ENCODE measurements around the gene SLC17A7. TPM values are rescaled to one million over a fixed set of nuclear protein-coding genes. Genes with fewer than 3 reads are reported as not detected.

Gene SLC17A7
- total RNA-seq, 1 experiment from 2014 or later: 1.8 TPM

- Histone ChIP-seq H3K36me3 (ENCODE audit: control insufficient read depth in 1 of 2, insufficient read depth in 2 of 2, low read length in 2 of 2) (no peaks in the 10 kb centered on the region; a peak in 1 of 4 replicates), H3K27me3 (ENCODE audit: insufficient read depth, low read length) (no peaks in the 10 kb centered on the region), H3K4me3 (replicated peaks in 1 of 2; ENCODE audit: low read depth in 1 of 2, low read length in 2 of 2) (no peak overlapping the region), H3K9me3 (ENCODE audit: control insufficient read depth in 1 of 2, insufficient read depth in 1 of 2, low read depth in 1 of 2, low read length in 2 of 2) (no peaks in the 10 kb centered on the region), H4K20me1 (ENCODE audit: insufficient read depth) (no peaks in the 10 kb centered on the region), H3K4me1 (ENCODE audit: control insufficient read depth in 1 of 2, insufficient read depth in 2 of 2, low read length in 2 of 2) (peaks cover 31 to 55% of the 10 kb centered on the region in 2 experiments), H2AFZ (ENCODE audit: low read depth, low read length, poor library complexity, severe bottlenecking) (no peak overlapping the region), H3K4me2 (ENCODE audit: low read length) (peak overlapping the region; percentile 68; the same call in 1 of the 2 replicates), H3K79me2 (ENCODE audit: insufficient read depth, low read length) (no peaks in the 10 kb centered on the region), H3K9ac (ENCODE audit: low read length) (0 out of 2 replicates have a peak overlapping the region, but pooled peaks have one; percentile 13), H3K9me2 (ENCODE audit: insufficient read depth) (no peaks in the 10 kb centered on the region), H3K27ac (ENCODE audit: low read depth, low read length) (no peak overlapping the region)
- BruUV-seq (replicated peaks): no TSS peak
- DNase-seq (ENCODE audit: low read depth, low spot score): no peak
- intact Hi-C loops (cut with micrococcal nuclease): no loop called here
- POLR2A ChIA-PET: interaction anchor here (1.0 to 2.5 kb wide), 5 partner anchors 18 to 24 kb away, joined by 5 to 7 read pairs (median 5); partner anchors contain the start of genes ALDH16A1, PIH1D1 and RPS11
- no peak for ATAC-seq
- CTCF ChIA-PET: interaction anchor here (0.7 to 1.3 kb wide), 6 partner anchors 14 to 95 kb away, joined by 3 to 9 read pairs (median 4); partner anchors contain the start of genes ALDH16A1 and PIH1D1
- TF ChIP-seq SIN3A (IDR thresholded peaks at IDR 0.05; ENCODE audit: low read depth): no peak
- no peak for TF ChIP-seq CTCF (IDR thresholded peaks at IDR 0.05 in 2 of 3, conservative IDR thresholded peaks at IDR 0.05 in 1 of 3; ENCODE audit: borderline replicate concordance in 1 of 3, insufficient read depth in 1 of 3, low read depth in 2 of 3, low read length in 2 of 3)
- TF ChIP-seq ZFX (IDR thresholded peaks at IDR 0.05): no peak
- RAD21 ChIA-PET (ENCODE audit: low non-redundant PET in 1 of 2, low total read pairs in 2 of 2, uncharacterized antibody in 2 of 2, unreplicated experiment in 2 of 2): interaction anchor here (0.6 to 1.0 kb wide), 3 partner anchors 24 to 79 kb away, joined by 3 to 4 read pairs (median 3); partner anchors contain the start of gene PIH1D1 (in 1 of the 2)
These were observed 34.0 kb upstream of the SLC17A7 start for GRCh38 chr19:49475191-49475917.

- H3K27me3 ChIP-seq (ENCODE audit: insufficient read depth, low read length): no peaks in the 10 kb centered on the region
- H2AFZ ChIP-seq (ENCODE audit: low read depth, low read length, poor library complexity, severe bottlenecking): peak overlapping the region; percentile 71
- no peaks in the 10 kb centered on the region for H4K20me1 ChIP-seq (ENCODE audit: insufficient read depth)
- no peaks in the 10 kb centered on the region for H3K9me3 ChIP-seq (ENCODE audit: control insufficient read depth in 1 of 2, insufficient read depth in 1 of 2, low read depth in 1 of 2, low read length in 2 of 2)
- H3K4me2 ChIP-seq (ENCODE audit: low read length): peak overlapping the region; percentile 99
- DNase-seq (ENCODE audit: low read depth, low spot score) (no peak), ATAC-seq (no peak)
- CTCF ChIA-PET: interaction anchor here (2.1 kb wide), 1 partner anchor 96 kb away, joined by 8 read pairs; no protein-coding TSS in a partner anchor
- peak overlapping the region; percentile 54 to 71 for H3K4me3 ChIP-seq (replicated peaks in 1 of 2; ENCODE audit: low read depth in 1 of 2, low read length in 2 of 2)
- BruUV-seq (replicated peaks): no TSS peak
- TF ChIP-seq EZH2phosphoT487 (IDR thresholded peaks at IDR 0.05; ENCODE audit: borderline replicate concordance) (no peak), FOSL1 (IDR thresholded peaks at IDR 0.05; ENCODE audit: low read depth) (no peak), CTCF (IDR thresholded peaks at IDR 0.05 in 2 of 3, conservative IDR thresholded peaks at IDR 0.05 in 1 of 3; ENCODE audit: borderline replicate concordance in 1 of 3, insufficient read depth in 1 of 3, low read depth in 2 of 3, low read length in 2 of 3) (no peak), JUND (IDR thresholded peaks at IDR 0.05) (no peak), SP1 (IDR thresholded peaks at IDR 0.05; ENCODE audit: low read depth) (no peak)
- H3K9ac ChIP-seq (ENCODE audit: low read length): peak overlapping the region; percentile 72; the same call in 1 of the 2 replicates
- POLR2A ChIA-PET: interaction anchor here (2.5 kb wide), 1 partner anchor 21 kb away, joined by 7 read pairs; the partner anchor contains the start of gene RPS11
- RAD21 ChIA-PET (ENCODE audit: low non-redundant PET in 1 of 2, low total read pairs in 2 of 2, uncharacterized antibody in 2 of 2, unreplicated experiment in 2 of 2): interaction anchor here in 1 of 2 experiments (0.7 kb wide), 1 partner anchor 49 kb away, joined by 4 read pairs; no protein-coding TSS in a partner anchor
- no peaks in the 10 kb centered on the region for H3K9me2 ChIP-seq (ENCODE audit: insufficient read depth)
- no peaks in the 10 kb centered on the region; a peak in 1 of 4 replicates for H3K36me3 ChIP-seq (ENCODE audit: control insufficient read depth in 1 of 2, insufficient read depth in 2 of 2, low read length in 2 of 2)
- peaks cover 31 to 55% of the 10 kb centered on the region in 2 experiments for H3K4me1 ChIP-seq (ENCODE audit: control insufficient read depth in 1 of 2, insufficient read depth in 2 of 2, low read length in 2 of 2)
- no peak overlapping the region for H3K27ac ChIP-seq (ENCODE audit: low read depth, low read length)
- intact Hi-C loops (cut with micrococcal nuclease): no loop called here
- no peaks in the 10 kb centered on the region for H3K79me2 ChIP-seq (ENCODE audit: insufficient read depth, low read length)
These were observed 33.2 kb upstream of the SLC17A7 start for GRCh38 chr19:49474542-49474924.
